DND-41 (cell line): ENCODE measurements around the gene CLEC4A.

Experiments used
- ATAC-seq: fragments of 200-7000 bp; cut with Tn5 transposase; 3 replicates; pipeline ENCODE4 v1.9.1; 2021; ENCODE audit warnings: low read depth; ENCODE audit not compliant: insufficient read depth
- DNase-seq: peaks from one replicate; pipeline ENCODE4 v3.0.0-alpha.2; 2020
- H2AFZ ChIP-seq: 2 replicates; pipeline ENCODE4 v1.6.0; 2012; ENCODE audit warnings: low read depth, low read length
- H3K27ac ChIP-seq: 2 replicates; pipeline ENCODE4 v1.5.1; 2012; ENCODE audit warnings: low read length, inconsistent platforms
- H3K27me3 ChIP-seq: fragments of 200-600 bp; sonication (generic); 2 replicates; pipeline ENCODE4 v1.6.0; 2012; ENCODE audit warnings: low read length, mild to moderate bottlenecking, inconsistent platforms; ENCODE audit not compliant: insufficient read depth, poor library complexity
- H3K36me3 ChIP-seq: 2 replicates; pipeline ENCODE4 v1.5.1; 2012; ENCODE audit warnings: low read length, inconsistent platforms; ENCODE audit not compliant: insufficient read depth
- H3K4me1 ChIP-seq: 2 replicates; pipeline ENCODE4 v1.5.1; 2012; ENCODE audit warnings: mild to moderate bottlenecking, low read length; ENCODE audit not compliant: insufficient read depth
- H3K4me2 ChIP-seq: 2 replicates; pipeline ENCODE4 v1.6.0; 2012; ENCODE audit warnings: mild to moderate bottlenecking, moderate library complexity, low read length, inconsistent platforms; ENCODE audit not compliant: insufficient read depth
- H3K4me3 ChIP-seq, 2 experiments: fragments of 200-600 bp in 1 of 2; shearing (Covaris generic) in 1 of 2; 2 replicates each; pipeline ENCODE4 v1.5.1; 2012 to 2016; ENCODE audit warnings: inconsistent platforms in 2 of 2, low read length in 2 of 2, mild to moderate bottlenecking in 2 of 2, low read depth in 1 of 2, moderate library complexity in 1 of 2
- H3K79me2 ChIP-seq: 2 replicates; pipeline ENCODE4 v1.6.0; 2012; ENCODE audit warnings: low read length, inconsistent platforms; ENCODE audit not compliant: insufficient read depth
- H3K9ac ChIP-seq: 2 replicates; pipeline ENCODE4 v1.6.0; 2012; ENCODE audit warnings: low read depth, mild to moderate bottlenecking, inconsistent platforms, low read length, moderate library complexity
- H3K9me3 ChIP-seq: 2 replicates; pipeline ENCODE4 v1.5.1; 2012; ENCODE audit warnings: low read length, moderate library complexity, mild to moderate bottlenecking, inconsistent platforms; ENCODE audit not compliant: insufficient read depth, severe bottlenecking
- H4K20me1 ChIP-seq: 2 replicates; pipeline ENCODE4 v1.6.0; 2012; ENCODE audit warnings: low read length; ENCODE audit not compliant: insufficient read depth
- CTCF ChIP-seq: IDR thresholded peaks from 2 replicates; pipeline ENCODE4 v1.5.1; 2012; ENCODE audit warnings: borderline replicate concordance, low read length, moderate library complexity, mild to moderate bottlenecking; ENCODE audit not compliant: poor library complexity, severe bottlenecking; ENCODE audit errors: extremely low read depth
- EZH2 ChIP-seq: IDR thresholded peaks from 3 replicates; pipeline ENCODE4 v1.6.1; 2012; ENCODE audit warnings: borderline replicate concordance, low read depth, mild to moderate bottlenecking, moderate library complexity, low read length, inconsistent platforms; ENCODE audit not compliant: severe bottlenecking

Gene CLEC4A

GRCh38 chr12:8123124-8123912 is at the start of gene CLEC4A:
CLEC4A (plus strand) TSS chr12:8123617; CDS start chr12:8123879, 262 bp downstream.
- Histone ChIP-seq H3K4me2 (no peak within 1 kb of the TSS), H3K27me3 (no peaks in the 10 kb centered on the region), H3K9me3 (no peaks in the 10 kb centered on the region), H3K4me3 (no peak within 1 kb of the TSS), H3K36me3 (no peaks in the 10 kb centered on the region), H3K27ac (no peak within 1 kb of the TSS), H3K4me1 (peaks cover 14% of the 10 kb centered on the region), H3K9ac (no peak within 1 kb of the TSS), H2AFZ (0 out of 2 replicates have a peak within 1 kb of the TSS, but pooled peaks have one; percentile 13), H4K20me1 (no peaks in the 10 kb centered on the region), H3K79me2 (no peaks in the 10 kb centered on the region)
- DNase-seq: no peak
- TF ChIP-seq CTCF (no peak), EZH2 (no peak)
- peak; percentile 77 for ATAC-seq

- H3K4me2 ChIP-seq: no peak overlapping the region
- H3K79me2 ChIP-seq: 0 out of 2 replicates have a peak, but pooled peaks cover under 1% of the 10 kb centered on the region
- peaks cover 12% of the 10 kb centered on the region for H3K4me1 ChIP-seq
- H3K27ac ChIP-seq: no peak overlapping the region
- TF ChIP-seq EZH2: no peak
- no peak overlapping the region for H3K9ac ChIP-seq
- H3K27me3 ChIP-seq: no peaks in the 10 kb centered on the region
- ATAC-seq: no peak
- DNase-seq: no peak
- no peak overlapping the region for H3K4me3 ChIP-seq
- H4K20me1 ChIP-seq: no peaks in the 10 kb centered on the region
- H3K9me3 ChIP-seq: no peaks in the 10 kb centered on the region
- no peak overlapping the region for H2AFZ ChIP-seq
- H3K36me3 ChIP-seq: no peaks in the 10 kb centered on the region
These were observed 47.5 kb upstream of the CLEC4A start for GRCh38 chr12:8075935-8076334.

GRCh38 chr12:8076366-8076765 is 47.1 kb upstream of the CLEC4A start:
- H2AFZ ChIP-seq: no peak overlapping the region
- H3K27ac ChIP-seq: no peak overlapping the region
- TF ChIP-seq CTCF: no peak
- TF ChIP-seq EZH2: no peak
- H4K20me1 ChIP-seq: no peaks in the 10 kb centered on the region
- ATAC-seq (no peak), DNase-seq (no peak)
- peaks cover 5% of the 10 kb centered on the region for H3K79me2 ChIP-seq
- no peak overlapping the region for H3K4me3 ChIP-seq
- no peak overlapping the region for H3K4me2 ChIP-seq
- H3K36me3 ChIP-seq: no peaks in the 10 kb centered on the region
- peaks cover 17% of the 10 kb centered on the region for H3K4me1 ChIP-seq
- no peaks in the 10 kb centered on the region for H3K9me3 ChIP-seq
- H3K27me3 ChIP-seq: no peaks in the 10 kb centered on the region
- no peak overlapping the region for H3K9ac ChIP-seq

GRCh38 chr12:8077207-8077606 is 46.2 kb upstream of the CLEC4A start:
- DNase-seq (no peak), ATAC-seq (no peak)
- H3K4me2 ChIP-seq: no peak overlapping the region
- no peaks in the 10 kb centered on the region for H3K9me3 ChIP-seq
- no peaks in the 10 kb centered on the region for H3K36me3 ChIP-seq
- no peak overlapping the region for H3K27ac ChIP-seq
- no peaks in the 10 kb centered on the region for H3K27me3 ChIP-seq
- no peak overlapping the region for H3K9ac ChIP-seq
- H3K4me1 ChIP-seq: peaks cover 17% of the 10 kb centered on the region
- no peak overlapping the region for H2AFZ ChIP-seq
- peaks cover 12% of the 10 kb centered on the region for H3K79me2 ChIP-seq
- no peak for TF ChIP-seq CTCF
- no peak for TF ChIP-seq EZH2
- H3K4me3 ChIP-seq: no peak overlapping the region
- no peaks in the 10 kb centered on the region for H4K20me1 ChIP-seq
